GM12872 (cell line): ENCODE results near the gene MLIP.

Experiments
- TF ChIP-seq, protein P1 (sequence below): IDR thresholded peaks from 3 replicates; pipeline ENCODE4 v1.5.1; 2011; ENCODE audit warnings: low read depth, mild to moderate bottlenecking, low read length, moderate library complexity; ENCODE audit not compliant: insufficient read depth

Gene MLIP

DNA sequence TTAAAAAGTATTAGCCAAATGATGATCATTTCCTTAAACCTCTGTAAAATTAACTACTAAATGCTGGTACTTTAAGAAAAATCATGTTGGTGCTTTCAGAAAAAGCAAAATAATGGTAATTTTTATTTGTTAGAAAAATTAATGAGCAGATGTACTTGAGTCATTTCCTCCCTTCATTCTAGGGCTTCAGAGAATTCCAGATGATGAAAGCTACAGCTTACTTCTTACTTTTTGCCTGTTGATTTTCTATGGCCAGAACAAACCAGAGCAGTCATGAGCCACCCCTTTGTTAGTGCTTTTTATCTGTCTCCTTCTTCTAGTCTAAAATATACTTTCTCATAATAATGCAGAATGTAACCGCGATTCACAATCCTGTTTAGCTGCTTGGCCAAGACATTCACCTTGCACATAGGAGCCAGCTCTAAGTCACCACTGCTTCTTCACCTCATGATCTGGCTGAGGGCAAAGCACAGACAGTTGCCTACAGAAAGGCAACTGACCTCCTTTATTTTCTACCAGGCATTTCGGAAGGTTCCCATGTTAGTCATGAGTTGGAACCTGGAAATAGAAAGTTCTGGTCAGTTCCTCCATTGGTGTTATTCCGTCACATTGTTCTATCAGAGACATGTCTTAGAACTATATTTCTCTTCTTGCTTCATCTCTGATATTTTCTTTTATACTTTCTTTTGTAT is 153.5 kb downstream of the MLIP start:
- TF ChIP-seq, protein P1, sequence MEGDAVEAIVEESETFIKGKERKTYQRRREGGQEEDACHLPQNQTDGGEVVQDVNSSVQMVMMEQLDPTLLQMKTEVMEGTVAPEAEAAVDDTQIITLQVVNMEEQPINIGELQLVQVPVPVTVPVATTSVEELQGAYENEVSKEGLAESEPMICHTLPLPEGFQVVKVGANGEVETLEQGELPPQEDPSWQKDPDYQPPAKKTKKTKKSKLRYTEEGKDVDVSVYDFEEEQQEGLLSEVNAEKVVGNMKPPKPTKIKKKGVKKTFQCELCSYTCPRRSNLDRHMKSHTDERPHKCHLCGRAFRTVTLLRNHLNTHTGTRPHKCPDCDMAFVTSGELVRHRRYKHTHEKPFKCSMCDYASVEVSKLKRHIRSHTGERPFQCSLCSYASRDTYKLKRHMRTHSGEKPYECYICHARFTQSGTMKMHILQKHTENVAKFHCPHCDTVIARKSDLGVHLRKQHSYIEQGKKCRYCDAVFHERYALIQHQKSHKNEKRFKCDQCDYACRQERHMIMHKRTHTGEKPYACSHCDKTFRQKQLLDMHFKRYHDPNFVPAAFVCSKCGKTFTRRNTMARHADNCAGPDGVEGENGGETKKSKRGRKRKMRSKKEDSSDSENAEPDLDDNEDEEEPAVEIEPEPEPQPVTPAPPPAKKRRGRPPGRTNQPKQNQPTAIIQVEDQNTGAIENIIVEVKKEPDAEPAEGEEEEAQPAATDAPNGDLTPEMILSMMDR = no peak

DNA sequence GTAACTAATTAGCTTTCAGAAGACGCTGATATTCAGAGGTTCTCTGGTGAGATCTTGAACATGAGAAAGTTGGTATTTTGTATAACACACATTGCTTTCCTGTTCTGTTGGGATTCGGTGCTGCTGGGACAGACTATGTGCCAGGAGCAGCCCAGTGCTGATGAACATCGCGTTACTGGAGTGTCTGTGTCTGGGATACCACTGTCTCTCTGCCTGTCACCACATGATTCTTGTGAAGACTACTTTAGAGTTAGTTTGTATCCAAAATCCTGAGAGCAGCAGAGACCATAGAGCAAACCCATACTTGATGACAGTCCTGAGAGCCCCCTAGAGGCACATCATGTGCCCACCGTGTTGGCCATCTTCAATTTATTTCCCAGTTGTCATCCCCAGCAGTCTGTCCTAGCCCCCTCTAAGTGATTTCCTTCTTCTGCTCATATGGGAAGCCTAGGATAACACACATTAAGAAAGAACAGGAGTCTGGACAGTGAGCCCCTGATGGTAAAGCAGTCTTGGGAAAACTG is 155.2 kb downstream of the MLIP start:
- TF ChIP-seq, protein P1 = no peak

DNA sequence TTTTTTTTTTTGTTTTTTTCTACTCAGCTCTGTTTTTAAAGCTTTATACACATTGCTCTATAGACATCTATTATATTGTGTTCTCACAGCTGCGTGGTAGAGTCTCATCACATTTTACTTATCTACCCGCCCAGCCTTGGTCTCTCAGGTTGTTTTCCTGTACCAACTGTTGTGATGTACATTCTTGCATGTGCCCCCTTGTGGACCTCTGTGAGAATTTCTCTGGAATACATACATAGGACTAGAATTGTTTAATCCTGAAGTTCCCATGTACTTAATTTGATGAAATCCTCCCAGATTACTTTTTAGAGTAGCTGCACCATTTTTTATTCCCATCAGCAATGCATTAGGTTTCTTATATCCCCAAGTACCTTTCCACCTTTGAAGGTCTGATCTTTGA is 156.6 kb downstream of the MLIP start:
- TF ChIP-seq, protein P1 = peak; percentile 59

DNA sequence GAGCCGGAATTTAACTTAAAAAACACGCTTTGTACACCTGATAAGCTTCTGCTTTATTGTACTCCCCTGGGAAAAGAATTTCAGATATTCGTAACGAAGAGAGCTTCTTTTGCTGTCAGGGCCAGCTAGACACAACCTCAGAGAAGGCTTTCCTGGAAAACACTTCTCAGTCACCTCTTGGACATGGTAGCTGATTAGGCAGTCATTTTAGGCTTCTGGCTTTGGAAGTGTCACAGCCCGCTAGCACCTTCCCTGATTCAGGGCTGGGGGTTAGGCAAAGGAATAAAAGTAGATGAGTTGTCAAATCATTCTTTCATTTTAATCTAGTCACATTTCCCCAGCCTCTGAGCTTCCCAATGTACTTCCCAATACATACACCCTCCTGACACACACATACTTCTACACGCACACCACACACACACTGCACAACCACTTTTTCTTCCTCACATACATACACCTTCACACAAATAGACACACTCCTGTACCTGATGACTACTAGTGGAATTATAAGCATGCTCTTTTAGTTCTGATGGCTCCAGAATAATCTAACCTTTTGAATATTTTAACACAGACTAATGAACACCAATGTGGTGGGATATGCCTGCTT is 162.1 kb downstream of the MLIP start:
- TF ChIP-seq, protein P1 = no peak

DNA sequence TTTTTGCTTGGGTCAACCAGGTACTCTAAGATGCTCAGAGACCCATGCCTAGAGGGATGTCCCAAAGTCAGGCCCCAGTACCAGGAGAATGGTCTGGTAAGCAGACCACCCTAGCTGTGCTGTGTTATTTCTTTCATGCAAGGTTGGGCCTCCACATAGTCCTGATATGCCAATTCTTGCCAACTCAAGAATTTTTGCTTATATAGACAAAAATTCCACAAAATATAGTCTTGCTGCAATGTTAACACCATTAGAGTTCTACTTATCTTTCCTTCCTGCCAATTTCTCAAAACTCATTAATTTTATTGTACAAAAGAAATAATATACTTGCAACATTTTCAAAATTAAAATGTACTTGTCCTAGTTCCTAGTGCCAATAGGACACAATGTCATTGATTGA is 163.1 kb downstream of the MLIP start:
- TF ChIP-seq, protein P1 = no peak

DNA sequence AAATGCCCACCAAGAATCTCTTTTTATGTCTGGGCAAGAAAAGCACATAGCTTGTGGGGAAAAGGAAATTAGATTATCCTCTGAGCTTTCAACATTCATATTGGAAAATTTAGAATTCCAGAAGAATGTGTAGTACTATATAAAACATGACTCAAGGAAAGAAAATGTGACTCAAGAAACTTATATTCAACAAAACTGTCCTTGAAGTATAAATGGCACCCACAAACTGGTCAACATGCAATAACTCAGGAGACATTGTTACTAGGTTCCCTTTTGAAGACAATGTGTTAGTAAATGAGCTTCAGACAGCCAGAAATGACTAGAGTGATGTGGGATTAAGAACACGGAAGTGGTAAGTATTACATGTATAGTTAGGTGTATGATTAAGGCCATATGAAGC is 170.9 kb downstream of the MLIP start:
- TF ChIP-seq, protein P1 = no peak

DNA sequence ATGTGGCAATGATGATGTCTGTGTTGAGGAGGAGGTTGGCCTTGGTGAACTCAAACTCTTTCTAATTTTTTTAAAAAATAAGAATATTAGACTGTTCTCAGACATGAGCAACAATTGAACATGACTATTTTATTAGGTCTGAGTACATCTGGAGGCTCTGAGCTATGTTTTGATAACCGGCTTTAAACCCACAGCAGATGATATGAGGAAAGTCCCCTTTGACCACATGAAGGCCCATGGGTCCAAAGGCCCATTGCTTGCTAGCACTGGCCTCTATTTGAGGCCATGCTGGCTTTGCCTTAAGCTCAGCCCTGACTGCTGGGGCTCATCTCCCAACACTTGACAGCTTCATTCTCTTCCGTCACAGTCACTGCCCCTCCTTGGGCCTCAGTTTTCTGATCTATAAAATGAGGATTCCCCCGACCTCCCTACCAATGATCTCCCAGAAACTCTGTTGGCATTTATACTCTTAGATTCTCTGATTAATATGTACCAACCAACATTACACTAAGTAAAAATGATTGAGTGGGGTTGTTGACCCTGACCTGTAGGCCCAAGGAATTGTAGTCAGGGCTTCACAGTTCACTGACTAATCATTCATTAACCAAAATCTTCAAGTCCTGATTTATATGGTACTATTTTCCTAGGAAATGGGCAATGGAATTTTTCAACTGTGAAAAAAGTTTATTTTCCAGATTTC is 173.1 kb downstream of the MLIP start:
- TF ChIP-seq, protein P1 = no peak
